Measurements from ENCODE around the gene TMEM108. TPM values are rescaled to one million over a fixed set of nuclear protein-coding genes. Genes with fewer than 3 reads are reported as not detected.

The TMEM108 gene
- total RNA-seq, 1 experiment from 2014 or later = 0.34 TPM

DNA sequence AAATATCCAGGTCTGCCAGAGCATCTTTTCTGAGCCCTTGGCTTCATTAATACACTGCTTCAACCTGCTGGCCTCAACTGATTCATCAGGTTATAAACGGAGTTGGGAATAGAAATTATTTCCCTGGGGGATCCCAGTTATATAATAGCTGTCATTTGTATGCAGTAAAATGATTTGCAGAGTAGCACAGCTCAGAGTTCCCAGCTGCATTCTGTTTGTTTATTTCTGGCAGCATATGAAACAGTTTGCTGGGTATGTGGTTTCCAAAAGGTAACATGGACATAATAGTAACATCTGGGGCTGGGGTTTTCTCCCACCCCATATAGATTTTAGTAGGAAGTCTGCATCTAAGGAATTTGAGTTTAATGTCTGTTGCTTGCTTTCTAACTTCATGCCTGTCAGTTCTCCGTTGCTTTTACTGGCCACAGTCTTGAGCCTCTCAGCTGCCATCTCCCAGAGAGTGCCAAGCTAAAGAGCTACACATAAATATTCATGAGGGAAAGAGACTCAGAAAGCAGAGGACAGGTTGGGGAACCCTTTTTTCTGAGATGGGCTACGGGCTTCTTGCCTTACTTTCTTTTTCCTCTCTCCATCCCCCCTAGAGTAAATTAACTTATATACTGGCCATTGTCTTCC is 124.6 kb downstream of the TMEM108 start:
- no peak for DNase-seq (ENCODE audit: low read depth)

DNA sequence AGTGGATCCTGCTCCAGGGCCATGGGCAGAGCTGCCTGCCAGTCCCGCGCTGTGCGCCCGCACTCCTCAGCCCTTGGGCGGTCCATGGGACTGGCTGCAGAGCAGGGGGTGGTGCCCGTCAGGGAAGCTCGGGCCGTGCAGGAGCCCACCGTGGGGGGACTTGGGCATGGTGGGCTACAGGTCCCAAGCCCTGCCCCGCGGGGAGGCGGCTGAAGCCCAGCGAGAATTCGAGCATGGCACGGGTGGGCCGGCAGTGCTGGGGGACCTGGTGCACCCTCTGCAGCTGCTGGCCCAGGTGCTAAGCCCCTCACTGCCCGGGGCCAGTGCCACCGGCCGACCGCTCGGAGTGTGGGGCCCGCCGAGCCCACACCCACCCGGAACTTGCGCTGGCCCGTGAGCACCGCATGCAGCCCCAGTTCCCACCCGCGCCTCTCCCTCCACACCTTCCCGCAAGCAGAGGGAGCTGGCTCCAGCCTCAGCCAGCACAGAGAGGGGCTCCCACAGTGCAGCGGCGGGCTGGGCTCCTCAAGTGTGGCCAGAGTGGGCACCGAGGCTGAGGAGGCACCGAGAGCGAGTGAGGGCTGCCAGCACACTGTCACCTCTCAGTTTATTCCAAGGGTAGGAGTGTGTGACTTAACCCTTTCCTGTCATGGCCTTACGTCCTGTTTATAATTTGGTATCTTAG is 129.3 kb downstream of the TMEM108 start:
- no peak for DNase-seq (ENCODE audit: low read depth)

DNA sequence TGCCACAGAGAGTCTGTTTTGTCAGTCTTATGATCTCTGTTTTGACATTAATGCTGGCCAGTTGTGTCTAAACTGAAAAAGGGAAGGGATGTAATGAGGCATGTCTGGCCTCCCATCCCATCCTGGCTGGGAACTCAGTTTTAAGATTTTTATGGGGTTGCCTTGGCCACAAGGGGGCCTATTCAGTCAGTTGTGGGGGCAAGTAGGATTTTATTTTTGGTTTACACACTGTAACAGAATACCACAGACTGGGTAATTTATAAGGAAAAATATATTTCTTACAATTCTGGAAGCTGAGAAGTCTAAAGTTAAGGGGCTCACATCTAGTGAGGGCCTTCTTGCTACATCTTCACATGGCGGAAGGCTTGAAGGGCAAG is 129.8 kb downstream of the TMEM108 start:
- DNase-seq (ENCODE audit: low read depth) = no peak

DNA sequence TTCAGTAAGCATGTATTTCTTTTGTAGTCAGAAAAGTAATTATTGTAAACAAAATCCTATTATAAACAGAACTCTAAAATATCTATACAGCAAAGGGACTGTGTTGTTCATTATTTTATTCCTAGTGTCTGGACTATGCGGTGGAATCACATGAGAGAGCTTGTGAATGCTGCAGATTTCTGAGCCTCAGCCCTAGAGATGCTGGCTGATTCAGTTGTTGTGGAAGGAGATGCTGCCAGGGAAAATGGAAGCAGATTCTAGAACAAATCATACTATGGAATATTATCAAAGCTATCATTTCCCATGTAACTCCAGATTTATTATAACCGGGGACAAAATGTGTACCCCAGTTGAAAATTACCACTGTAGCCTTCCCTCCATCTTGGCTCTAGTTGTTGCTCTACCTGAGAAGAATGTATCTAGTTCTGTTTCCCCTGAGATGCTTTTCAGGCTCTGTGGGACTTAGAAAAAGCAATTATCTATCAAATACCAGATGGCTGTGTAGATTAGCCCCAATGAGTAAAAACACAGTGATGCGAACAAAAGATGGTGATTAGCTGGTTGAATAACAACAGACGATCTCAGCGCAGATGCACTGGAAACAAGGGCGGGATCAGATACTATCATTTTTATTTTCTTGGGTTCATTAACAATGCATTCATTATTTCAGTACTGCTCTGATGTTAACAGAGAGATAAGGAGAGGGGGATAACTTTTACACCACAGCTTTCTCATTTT is 131.3 kb downstream of the TMEM108 start:
- no peak for DNase-seq (ENCODE audit: low read depth)

DNA sequence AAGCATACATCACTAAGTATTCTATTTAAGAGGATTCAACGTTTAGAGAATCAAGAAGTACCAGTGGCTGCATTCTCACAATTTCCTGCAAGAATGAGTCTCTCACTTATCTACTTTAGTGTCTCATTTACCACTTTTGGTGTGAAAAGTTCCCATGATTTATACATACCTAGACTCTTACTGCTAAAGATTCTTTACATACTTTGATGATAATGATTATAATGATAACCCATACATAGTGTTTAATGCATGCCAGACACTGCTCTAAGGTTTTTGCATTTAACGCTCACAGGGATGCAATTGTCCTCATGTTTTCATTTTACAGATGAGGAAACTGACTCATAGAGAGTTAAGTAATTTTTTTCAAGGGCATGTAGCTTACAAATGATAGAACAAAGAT is 133.6 kb downstream of the TMEM108 start:
- no peak for DNase-seq (ENCODE audit: low read depth)

DNA sequence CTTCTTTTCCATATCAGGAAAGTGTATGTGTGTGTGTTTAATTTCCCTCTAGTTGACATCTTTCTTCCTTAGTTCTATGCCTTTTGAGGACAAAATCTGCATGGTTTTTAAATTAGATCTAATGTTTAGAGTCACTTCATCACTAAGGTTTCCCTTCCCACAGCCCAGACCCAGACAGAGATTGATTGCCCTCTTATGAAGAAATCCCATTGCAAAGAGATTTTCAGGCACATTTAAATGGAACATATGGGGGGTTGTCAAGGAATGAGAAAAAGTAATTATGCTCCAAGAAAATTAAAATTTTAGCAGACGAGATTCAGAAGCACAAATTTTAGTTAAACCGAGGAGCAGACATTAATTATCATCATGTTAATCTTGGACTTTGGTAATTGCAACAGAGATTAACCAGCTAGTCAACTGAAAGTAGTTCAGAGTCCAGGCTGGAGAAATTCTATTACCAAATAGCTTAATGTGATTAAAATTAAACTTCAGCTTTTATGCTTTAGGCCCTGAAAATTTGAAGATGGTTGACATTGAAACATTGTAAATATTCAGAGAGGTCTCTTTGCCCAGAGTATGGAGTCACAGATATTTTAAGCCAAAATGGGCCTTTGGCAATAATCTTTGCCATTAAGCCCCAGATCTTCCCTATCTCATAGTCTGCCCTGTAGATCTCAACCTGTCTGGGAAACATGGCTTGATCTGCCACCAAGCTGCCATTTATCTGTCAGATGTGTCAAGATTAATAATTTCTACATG is 143.4 kb downstream of the TMEM108 start:
- DNase-seq (ENCODE audit: low read depth) = no peak

DNA sequence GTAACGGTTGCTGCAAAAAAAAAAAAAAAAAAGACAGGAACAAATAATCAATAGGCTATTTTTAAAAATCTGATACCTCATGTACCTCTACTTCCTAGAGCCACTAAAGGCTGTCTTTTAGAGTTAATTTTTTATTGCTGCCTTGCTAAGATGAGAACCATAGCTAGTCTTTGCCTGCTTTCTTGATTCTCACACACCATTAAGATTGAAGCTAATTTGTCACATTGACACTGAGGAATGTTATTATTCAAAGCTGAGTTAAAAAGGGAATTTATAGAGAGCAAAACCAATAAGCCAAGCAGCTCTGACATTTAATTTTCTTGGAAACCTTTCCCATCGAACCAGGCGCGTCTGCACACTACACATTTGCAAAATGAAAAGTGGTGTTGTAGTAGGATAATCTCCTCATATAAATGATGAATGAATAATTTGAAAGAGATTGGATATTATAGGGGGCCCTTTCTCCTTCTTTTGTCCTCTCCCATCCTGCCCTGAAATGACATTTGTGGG is 149.7 kb downstream of the TMEM108 start:
- no peak for DNase-seq (ENCODE audit: low read depth)

DNA sequence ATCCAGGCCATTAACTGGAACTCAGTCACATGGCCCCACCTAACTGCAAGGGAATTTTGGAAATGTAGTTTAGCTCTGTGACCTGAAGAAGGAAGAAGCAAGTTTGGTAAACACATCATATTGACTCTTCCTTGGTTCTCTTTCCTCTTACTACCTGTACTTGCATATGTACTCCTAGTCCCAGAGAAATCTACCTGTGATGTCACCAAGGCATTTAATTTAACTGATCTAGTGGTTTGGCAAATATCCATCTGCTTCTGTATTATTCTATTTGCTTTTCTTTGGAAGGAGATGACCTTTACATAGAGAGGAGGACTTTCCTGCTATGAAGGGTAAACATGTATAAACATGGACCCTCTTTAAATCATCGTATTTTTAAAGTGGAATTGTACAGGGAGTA is 150.8 kb downstream of the TMEM108 start:
- no peak for DNase-seq (ENCODE audit: low read depth)

DNA sequence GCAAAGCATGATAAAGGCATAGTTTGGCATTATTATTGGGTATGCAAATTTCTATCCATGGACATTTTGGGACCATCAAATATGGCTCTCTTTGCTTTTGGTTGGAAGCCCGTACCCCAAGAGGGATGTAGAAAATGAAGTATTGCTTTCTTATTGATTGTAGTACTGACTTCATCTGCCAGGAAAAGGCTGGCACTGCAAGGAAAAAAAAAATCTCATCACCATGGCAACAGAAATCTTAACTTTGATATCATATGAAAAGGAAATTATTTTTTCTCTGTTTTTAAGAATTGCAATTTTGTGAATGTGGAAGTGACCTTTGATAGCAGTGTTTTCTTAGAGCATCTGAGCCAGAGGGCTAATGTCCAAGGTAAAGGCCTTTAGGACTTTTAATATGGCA is 151.7 kb downstream of the TMEM108 start:
- no peak for DNase-seq (ENCODE audit: low read depth)

DNA sequence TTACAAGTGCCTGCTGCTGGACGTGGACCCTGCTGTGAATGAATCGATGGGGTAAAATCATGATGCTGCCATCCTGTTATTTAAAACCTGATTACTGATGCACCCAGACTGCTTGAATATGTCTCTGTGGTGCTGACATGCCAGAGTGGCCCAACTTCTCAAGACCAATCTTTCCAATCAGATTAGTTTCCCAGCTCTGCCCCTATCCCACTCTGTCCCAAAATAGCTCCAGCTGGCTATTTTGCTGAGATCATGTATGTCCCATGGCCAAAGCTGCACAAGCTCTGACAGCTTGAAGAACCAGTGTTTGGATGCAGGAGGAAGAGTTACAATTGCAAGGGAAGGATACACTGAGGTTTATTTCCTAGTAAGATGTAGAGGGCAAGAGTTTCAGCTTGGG is 153.6 kb downstream of the TMEM108 start:
- no peak for DNase-seq (ENCODE audit: low read depth)

DNA sequence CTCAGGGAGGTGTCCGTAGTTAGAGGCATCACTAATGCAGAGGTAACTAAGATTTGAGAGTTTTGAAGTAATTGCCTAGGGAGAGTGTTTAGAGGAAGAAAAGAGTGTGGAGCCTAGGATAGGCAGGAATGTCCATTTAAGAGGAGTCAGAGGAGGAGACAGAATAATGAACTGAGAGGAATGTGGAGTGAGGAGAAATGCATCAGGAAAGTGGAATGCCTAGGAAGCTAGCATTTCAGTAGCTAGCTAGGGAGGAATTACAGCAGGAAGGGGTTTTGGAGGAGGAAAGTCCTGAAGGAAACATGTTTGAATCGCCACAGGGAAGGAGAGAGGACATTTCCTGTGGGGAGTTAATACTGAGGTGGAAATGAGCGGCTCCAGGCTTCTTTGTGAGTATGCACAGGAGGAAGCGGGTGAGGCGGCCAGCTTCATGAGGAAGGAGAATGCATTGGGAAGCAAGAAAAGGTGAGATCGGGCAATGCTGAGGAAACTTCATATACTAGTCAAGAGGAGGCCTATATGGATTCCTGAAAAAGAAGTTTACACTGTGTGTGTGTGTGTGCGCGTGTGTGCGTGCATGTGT is 154.3 kb downstream of the TMEM108 start:
- DNase-seq (ENCODE audit: low read depth) = no peak

DNA sequence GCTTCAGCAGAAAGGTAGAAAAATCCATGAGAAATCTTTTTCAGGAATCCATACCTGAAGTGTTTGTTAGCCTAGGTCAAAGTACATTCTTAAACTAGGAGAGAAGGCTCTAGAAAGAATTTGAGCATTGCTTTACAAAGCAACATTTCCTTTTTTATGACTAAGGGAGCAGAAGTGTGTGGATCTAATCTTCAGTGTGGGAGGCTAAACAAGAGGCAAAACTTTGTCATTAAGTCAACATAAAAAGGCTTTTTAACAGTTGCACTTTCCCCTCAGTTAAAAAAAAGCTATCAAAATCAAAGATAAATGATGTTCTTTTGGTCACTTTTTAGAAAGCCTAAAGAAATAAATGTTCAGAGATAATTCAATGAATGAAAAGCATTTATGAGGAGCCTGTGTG is 154.8 kb downstream of the TMEM108 start:
- no peak for DNase-seq (ENCODE audit: low read depth)

DNA sequence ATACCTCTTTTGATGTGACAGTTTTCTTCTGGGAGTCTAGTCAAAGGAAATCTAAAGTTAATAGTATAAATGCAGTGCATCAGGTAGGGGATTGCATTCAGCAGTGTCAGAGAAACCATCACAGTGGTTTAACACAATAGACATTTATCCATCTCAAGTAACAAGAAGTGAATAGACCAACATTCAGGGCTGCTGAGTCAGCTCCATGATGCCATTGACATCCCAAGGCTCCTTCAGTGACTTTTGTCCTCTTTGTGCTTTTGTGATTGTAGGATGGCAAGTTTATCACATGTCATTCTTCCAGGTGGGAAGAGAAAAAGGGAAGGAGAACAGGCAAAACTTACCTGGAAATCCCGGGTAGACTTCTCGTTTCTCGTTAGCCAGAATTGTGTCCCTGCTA is 158.3 kb downstream of the TMEM108 start:
- no peak for DNase-seq (ENCODE audit: low read depth)

DNA sequence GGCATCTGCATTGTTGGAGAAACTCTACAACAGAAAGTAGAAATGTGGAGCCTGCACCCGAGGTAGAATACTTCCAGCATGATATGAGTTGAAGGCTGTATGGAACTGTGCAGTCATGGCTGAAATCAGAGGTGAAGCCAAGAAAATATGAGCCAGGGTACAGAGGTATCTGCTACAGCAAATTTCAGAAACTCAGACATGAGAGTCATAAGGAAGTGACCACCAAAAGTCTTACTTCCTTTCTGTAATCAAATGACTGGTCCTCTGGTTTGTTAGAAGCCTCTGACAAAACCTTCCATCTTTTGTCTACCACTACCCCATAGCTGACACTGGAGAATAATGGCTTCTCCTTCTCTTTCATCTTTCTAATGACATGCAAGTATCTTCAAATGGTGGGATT is 159.4 kb downstream of the TMEM108 start:
- no peak for DNase-seq (ENCODE audit: low read depth)

DNA sequence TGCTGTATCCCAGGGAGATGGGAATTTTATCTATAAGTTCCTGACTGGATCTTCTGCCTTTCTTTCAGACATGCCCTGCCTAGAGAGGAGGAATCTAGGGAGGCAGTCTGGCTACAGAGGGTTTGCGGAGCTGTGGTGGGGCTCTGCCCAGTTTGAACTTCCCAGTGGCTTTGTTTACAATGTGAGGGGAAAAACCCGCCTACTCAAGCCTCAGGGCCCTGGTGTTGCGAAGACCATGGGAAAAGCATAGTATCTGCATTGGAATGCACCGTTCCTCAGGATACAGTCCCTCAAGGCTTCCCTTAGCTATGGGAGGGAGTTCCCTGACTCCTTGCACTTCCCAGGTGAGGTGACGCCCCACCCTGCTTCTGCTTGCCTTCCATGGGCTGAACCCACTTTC is 168.7 kb downstream of the TMEM108 start:
- no peak for DNase-seq (ENCODE audit: low read depth)

DNA sequence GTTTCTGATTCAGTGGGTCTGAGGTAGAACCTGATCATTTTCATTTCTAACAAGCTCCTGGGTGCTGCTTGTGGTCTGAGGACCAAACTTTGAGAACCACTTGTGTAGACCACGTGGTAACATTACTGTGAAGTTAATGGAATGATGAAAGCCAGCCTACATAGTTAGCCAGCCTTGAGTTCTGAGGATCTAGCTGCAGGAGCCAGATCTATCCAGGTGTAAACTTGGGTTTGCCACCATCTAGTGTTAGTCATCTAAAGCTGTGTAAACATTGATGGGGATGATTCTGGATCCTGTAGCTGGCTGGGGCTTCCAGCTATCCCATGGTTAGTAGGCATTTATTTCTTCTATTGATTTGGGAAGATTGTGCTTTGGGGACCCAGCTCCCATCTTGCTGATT is 170.0 kb downstream of the TMEM108 start:
- no peak for DNase-seq (ENCODE audit: low read depth)

DNA sequence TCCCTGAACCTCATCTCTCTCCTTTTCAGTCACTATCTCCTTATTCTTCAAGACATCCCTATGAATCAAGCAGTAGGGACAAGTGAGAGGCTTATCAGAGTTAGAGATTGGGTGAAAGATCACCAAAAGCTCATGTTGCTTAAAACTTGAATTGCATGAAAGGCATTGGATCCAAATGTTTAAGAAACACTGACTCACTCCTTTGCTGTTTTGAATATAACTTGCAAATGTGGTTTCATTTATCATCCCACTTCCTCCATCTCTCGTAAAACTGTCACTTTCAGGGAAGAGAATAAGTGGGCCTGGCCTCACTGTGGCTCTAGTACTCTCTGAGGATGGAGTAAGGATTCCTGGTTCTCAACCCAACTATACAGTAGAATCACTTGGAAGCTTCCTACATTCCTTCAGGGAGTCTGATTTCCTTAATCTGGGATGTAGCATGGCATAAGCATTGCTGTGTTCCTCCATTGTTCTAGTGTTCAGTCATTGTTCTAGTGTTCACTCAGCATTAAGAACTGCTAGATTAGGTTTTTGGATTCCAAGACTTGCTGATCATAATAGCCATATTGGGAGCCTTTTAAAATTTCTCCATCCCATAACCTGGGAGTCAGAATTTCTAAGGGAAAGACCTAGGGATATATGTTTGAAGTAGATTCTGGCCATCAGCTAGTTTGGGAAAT is 171.8 kb downstream of the TMEM108 start:
- DNase-seq (ENCODE audit: low read depth) = peak; percentile 49

DNA sequence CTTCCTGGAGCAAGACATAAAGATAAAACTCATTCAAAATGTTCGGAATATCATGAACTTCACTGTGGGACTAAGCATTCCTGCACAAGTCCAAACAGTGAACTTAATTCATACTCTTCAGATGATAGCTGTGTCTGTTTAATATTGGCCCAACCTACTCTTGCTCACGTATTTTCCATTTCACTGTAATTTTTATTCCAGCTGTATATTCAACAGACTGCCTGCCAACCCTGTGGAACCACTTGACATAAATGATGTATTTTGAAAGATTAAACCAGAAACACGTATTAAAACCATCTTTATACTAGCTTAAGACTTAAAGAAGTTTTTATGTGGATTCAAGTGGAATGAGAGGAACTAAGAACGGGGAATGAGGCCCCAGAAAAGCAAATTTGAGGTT is 172.5 kb downstream of the TMEM108 start:
- DNase-seq (ENCODE audit: low read depth) = no peak

DNA sequence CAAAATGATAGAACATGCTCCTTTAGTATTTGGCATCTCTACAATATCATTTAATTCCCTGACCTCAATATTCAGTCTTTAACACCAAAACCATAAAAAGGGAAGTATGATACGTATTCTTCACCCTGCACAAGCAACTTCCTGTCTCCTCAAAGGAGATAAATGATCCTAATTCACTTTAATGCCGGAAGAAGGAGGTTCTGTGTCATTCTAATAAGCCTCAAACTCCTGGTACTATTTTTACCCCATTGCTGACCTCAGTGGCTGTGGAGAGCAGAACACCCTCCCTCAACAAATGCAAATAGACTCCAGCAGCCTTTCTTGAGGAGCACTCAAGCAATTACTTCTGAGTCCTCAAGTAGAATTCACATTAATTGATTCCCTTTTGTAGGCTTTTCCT is 173.3 kb downstream of the TMEM108 start:
- no peak for DNase-seq (ENCODE audit: low read depth)

DNA sequence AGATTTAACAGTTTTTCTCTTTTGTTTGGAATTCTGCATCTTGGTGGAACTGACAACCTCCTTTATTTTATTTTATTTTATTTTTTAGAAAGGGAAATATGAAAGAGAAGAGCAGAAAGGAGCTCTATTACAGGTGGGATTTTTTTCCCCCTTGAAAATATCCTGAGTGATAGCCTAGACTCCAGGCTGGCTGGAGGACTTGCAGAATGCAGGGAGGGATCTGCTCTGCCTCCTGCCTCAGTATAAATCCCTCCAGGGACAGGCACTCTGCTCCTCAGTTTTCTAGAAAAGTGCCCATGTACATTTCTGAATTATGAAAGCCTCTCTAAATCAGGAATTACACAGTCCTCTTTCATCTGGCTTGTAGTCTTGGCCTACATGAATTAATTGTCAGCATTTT is 173.7 kb downstream of the TMEM108 start:
- DNase-seq (ENCODE audit: low read depth) = no peak

DNA sequence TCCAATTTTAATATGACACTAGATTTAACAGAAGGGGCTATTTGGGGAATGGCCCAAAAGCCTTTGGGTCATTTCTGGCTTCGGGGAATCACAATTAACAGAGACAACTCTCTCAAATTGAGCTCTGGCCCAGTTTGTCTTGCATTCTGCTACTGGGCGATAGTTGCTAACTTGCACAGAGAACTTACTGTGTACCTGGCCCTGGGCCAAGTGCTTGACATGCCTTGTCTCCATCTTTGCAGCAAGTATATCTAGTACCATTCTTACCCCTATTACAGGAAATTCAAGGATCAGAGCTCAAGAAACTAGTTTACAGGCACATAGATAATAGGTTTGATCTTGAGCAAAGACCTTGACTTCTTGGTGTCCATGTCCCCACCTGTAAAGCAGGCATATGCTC is 175.7 kb downstream of the TMEM108 start:
- DNase-seq (ENCODE audit: low read depth) = no peak
